Testis (tissue), 2 donors: Measurements from ENCODE around the gene CCDC146.

Experiments
- POLR2A ChIP-seq: fragments of 450-650 bp; IDR thresholded peaks from one replicate; pipeline ENCODE4 v1.6.1; 2017; ENCODE audit warnings: antibody characterized with exemption, mild to moderate bottlenecking, moderate library complexity
- TF ChIP-seq, protein P1 (sequence below), 3 experiments: fragments of 450-650 bp in 2 of 3; fragments of 200-600 bp in 1 of 3; sonication (generic) in 1 of 3; IDR thresholded peaks; one replicate each; pipeline ENCODE4 v1.5.1; 2016 to 2019; ENCODE audit warnings: antibody characterized with exemption in 3 of 3, mild to moderate bottlenecking in 2 of 3, moderate library complexity in 1 of 3

DNA sequence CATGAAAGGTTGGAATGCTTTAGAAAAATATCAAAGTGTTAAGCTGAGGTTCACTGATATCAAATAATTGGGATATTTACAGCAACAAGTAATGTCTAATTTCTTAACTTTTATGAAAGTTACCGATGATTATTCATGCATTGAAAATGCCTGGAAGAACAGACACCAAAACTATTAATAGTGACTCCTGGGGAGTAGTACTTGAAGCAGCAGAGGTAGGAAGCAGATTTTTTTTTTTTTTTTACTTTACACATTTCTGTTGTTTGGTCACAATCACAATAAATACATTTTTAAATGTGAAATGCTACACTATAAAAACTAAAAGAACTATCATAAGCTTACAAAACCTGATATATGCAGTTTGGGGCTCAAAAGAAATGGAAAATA lies 147.7 kb downstream of the CCDC146 start:
- TF ChIP-seq, protein P1, sequence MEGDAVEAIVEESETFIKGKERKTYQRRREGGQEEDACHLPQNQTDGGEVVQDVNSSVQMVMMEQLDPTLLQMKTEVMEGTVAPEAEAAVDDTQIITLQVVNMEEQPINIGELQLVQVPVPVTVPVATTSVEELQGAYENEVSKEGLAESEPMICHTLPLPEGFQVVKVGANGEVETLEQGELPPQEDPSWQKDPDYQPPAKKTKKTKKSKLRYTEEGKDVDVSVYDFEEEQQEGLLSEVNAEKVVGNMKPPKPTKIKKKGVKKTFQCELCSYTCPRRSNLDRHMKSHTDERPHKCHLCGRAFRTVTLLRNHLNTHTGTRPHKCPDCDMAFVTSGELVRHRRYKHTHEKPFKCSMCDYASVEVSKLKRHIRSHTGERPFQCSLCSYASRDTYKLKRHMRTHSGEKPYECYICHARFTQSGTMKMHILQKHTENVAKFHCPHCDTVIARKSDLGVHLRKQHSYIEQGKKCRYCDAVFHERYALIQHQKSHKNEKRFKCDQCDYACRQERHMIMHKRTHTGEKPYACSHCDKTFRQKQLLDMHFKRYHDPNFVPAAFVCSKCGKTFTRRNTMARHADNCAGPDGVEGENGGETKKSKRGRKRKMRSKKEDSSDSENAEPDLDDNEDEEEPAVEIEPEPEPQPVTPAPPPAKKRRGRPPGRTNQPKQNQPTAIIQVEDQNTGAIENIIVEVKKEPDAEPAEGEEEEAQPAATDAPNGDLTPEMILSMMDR (IDR thresholded peaks at IDR 0.05): no peak
- no peak for TF ChIP-seq POLR2A
